H1 (cell line): Measurements from ENCODE around the gene THEMIS. TPM values are rescaled to one million over a fixed set of nuclear protein-coding genes. Genes with fewer than 3 reads are reported as not detected.
A peak's percentile ranks its signal among the peaks of the same experiment; 100 is the strongest.

ENCODE experiments used
- CTCF ChIA-PET: fragments of 300-600 bp; sonication (Branson Sonifier 250); formaldehyde crosslinking; loops from one replicate; lab custom pipeline; 2021; ENCODE audit not compliant: partially characterized antibody; lab: Charles Lee
- POLR2A ChIA-PET: fragments of 300-600 bp; sonication (Branson Sonifier 250); formaldehyde crosslinking; loops from one replicate; lab custom pipeline; 2021; ENCODE audit warnings: inconsistent platforms; ENCODE audit not compliant: partially characterized antibody; lab: Charles Lee
- DNase-seq, 2 experiments: peaks; one replicate each; pipeline versions ENCODE4 v3.0.0 to v3.0.0-alpha.2; 2010 to 2022; ENCODE audit warnings: low spot score in 2 of 2, low read depth in 1 of 2, mixed read lengths in 1 of 2
- FAIRE-seq: peaks from 2 replicates; lab custom pipeline; 2011; peaks lifted over from hg19 to GRCh38; lab: Jason Lieb, UNC
- H2AFZ ChIP-seq: 2 replicates; pipeline ENCODE4 v1.8.1; 2012; ENCODE audit warnings: low read length, inconsistent platforms
- H2AK5ac ChIP-seq: 2 replicates; pipeline ENCODE4 v1.6.1; 2013; ENCODE audit warnings: low read depth, low read length
- H2BK120ac ChIP-seq: replicated peaks from 2 replicates; pipeline ENCODE3; 2013; ENCODE audit warnings: low read depth, low read length, inconsistent platforms
- H2BK12ac ChIP-seq: 2 replicates; pipeline ENCODE4 v1.6.1; 2013; ENCODE audit warnings: low read depth, low read length
- H2BK15ac ChIP-seq: 2 replicates; pipeline ENCODE4 v1.6.1; 2013; ENCODE audit warnings: low read length
- H2BK20ac ChIP-seq: 2 replicates; pipeline ENCODE4 v1.6.1; 2013; ENCODE audit warnings: low read length
- H2BK5ac ChIP-seq: 2 replicates; pipeline ENCODE4 v1.6.1; 2013; ENCODE audit warnings: low read depth, low read length
- H3K14ac ChIP-seq: 2 replicates; pipeline ENCODE4 v1.6.1; 2013; ENCODE audit warnings: inconsistent platforms; ENCODE audit not compliant: insufficient read length
- H3K18ac ChIP-seq: 2 replicates; pipeline ENCODE4 v1.6.1; 2013; ENCODE audit warnings: low read length; ENCODE audit errors: extremely low read depth
- H3K23ac ChIP-seq: 2 replicates; pipeline ENCODE4 v1.6.1; 2013; ENCODE audit warnings: inconsistent platforms; ENCODE audit not compliant: insufficient read length
- H3K23me2 ChIP-seq: 2 replicates; pipeline ENCODE4 v1.6.1; 2013; ENCODE audit warnings: low read depth, low read length
- H3K27ac ChIP-seq: 2 replicates; pipeline ENCODE4 v1.6.1; 2011; ENCODE audit warnings: low read depth, low read length, inconsistent platforms
- H3K27me3 ChIP-seq, 4 experiments: replicated peaks in 1 of 4; 1 replicate in 1 of 4; 2 replicates in 3 of 4; pipeline versions ENCODE4 v1.6.1 to v1.8.1; 2011 to 2013; ENCODE audit warnings: low read length in 3 of 4, mild to moderate bottlenecking in 3 of 4, inconsistent platforms in 2 of 4, mixed read lengths in 2 of 4, moderate library complexity in 1 of 4; ENCODE audit not compliant: control insufficient read depth in 3 of 4, insufficient read depth in 3 of 4; ENCODE audit errors: extremely low read depth in 1 of 4
- H3K36me3 ChIP-seq, 4 experiments: 2 replicates each; pipeline versions ENCODE4 v1.6.1 to v1.8.1; 2011 to 2013; ENCODE audit warnings: mild to moderate bottlenecking in 4 of 4, low read length in 3 of 4, moderate library complexity in 2 of 4, control low read depth in 1 of 4, inconsistent platforms in 1 of 4; ENCODE audit not compliant: insufficient read depth in 4 of 4, control insufficient read depth in 2 of 4
- H3K4ac ChIP-seq: replicated peaks from 2 replicates; pipeline ENCODE3; 2013; ENCODE audit warnings: low read length, low read depth, mixed read lengths, inconsistent platforms; ENCODE audit not compliant: insufficient read length
- H3K4me1 ChIP-seq, 4 experiments: replicated peaks in 1 of 4; 1 replicate in 1 of 4; 2 replicates in 3 of 4; pipeline versions ENCODE4 v1.6.1 to v1.8.1; 2011 to 2013; ENCODE audit warnings: low read length in 3 of 4, inconsistent platforms in 2 of 4, mixed read lengths in 1 of 4; ENCODE audit not compliant: insufficient read depth in 4 of 4, control insufficient read depth in 3 of 4
- H3K4me2 ChIP-seq, 2 experiments: 2 replicates each; pipeline versions ENCODE4 v1.6.1 to v1.8.1; 2011 to 2013; ENCODE audit warnings: low read depth in 2 of 2, low read length in 2 of 2, control low read depth in 1 of 2, inconsistent platforms in 1 of 2, mild to moderate bottlenecking in 1 of 2; ENCODE audit not compliant: insufficient read depth in 1 of 2
- H3K4me3 ChIP-seq, 4 experiments: fragments of 200-600, 300-600 bp in 1 of 4; sonication (generic), shearing (Covaris generic), sonication (Bioruptor Twin) in 1 of 4; 2 replicates each; pipeline versions ENCODE4 v1.5.1 to v1.8.1; 2011 to 2016; ENCODE audit warnings: low read length in 4 of 4, low read depth in 3 of 4, control low read depth in 2 of 4, inconsistent platforms in 2 of 4, mild to moderate bottlenecking in 2 of 4, mixed read lengths in 1 of 4, moderate library complexity in 1 of 4; ENCODE audit not compliant: insufficient read depth in 2 of 4; ENCODE audit errors: extremely low read depth in 1 of 4
- H3K56ac ChIP-seq: replicated peaks from 2 replicates; pipeline ENCODE3; 2013; ENCODE audit warnings: low read depth, mild to moderate bottlenecking, mixed read lengths, low read length, inconsistent platforms; ENCODE audit not compliant: insufficient read length
- H3K79me1 ChIP-seq: 2 replicates; pipeline ENCODE4 v1.6.1; 2013; ENCODE audit warnings: low read depth, low read length, control low read depth
- H3K79me2 ChIP-seq, 2 experiments: 2 replicates each; pipeline versions ENCODE4 v1.6.1 to v1.8.1; 2012 to 2013; ENCODE audit warnings: low read length in 2 of 2, mild to moderate bottlenecking in 2 of 2, inconsistent platforms in 1 of 2; ENCODE audit not compliant: insufficient read depth in 2 of 2, control insufficient read depth in 1 of 2
- H3K9ac ChIP-seq, 4 experiments: replicated peaks in 1 of 4; 1 replicate in 1 of 4; 2 replicates in 3 of 4; pipeline versions ENCODE4 v1.6.1 to v1.8.1; 2011 to 2013; ENCODE audit warnings: low read depth in 3 of 4, low read length in 3 of 4, control low read depth in 2 of 4, mild to moderate bottlenecking in 2 of 4, moderate library complexity in 2 of 4, inconsistent platforms in 1 of 4; ENCODE audit errors: extremely low read depth in 1 of 4
- H3K9me3 ChIP-seq, 2 experiments: 2 replicates each; pipeline versions ENCODE4 v1.6.1 to v1.8.1; 2012 to 2013; ENCODE audit warnings: mild to moderate bottlenecking in 2 of 2, moderate library complexity in 2 of 2, control low read depth in 1 of 2, inconsistent platforms in 1 of 2, low read depth in 1 of 2, low read length in 1 of 2, mixed read lengths in 1 of 2; ENCODE audit not compliant: insufficient read depth in 2 of 2
- H4K20me1 ChIP-seq, 2 experiments: replicated peaks in 1 of 2; 2 replicates each; pipeline versions ENCODE3 to v1.8.1; 2011 to 2013; ENCODE audit warnings: inconsistent platforms in 2 of 2, low read length in 2 of 2, mild to moderate bottlenecking in 1 of 2; ENCODE audit not compliant: insufficient read depth in 2 of 2, control insufficient read depth in 1 of 2
- H4K5ac ChIP-seq: 2 replicates; pipeline ENCODE4 v1.6.1; 2013; ENCODE audit warnings: low read length, low read depth, mixed read lengths, inconsistent platforms; ENCODE audit not compliant: insufficient read length
- H4K8ac ChIP-seq: 2 replicates; pipeline ENCODE4 v1.8.0; 2013; ENCODE audit warnings: mild to moderate bottlenecking, moderate library complexity, low read length, inconsistent platforms; ENCODE audit not compliant: insufficient read depth; ENCODE audit errors: extremely low read depth
- H4K91ac ChIP-seq: replicated peaks from 2 replicates; pipeline ENCODE3; 2013; ENCODE audit warnings: low read length, mixed read lengths, inconsistent platforms; ENCODE audit not compliant: insufficient read length
- JUN ChIP-seq: IDR thresholded peaks from 2 replicates; pipeline ENCODE4 v1.6.1; 2011; ENCODE audit warnings: low read depth, mild to moderate bottlenecking, improper control_type of control experiment, low read length
- JUND ChIP-seq: IDR thresholded peaks from 2 replicates; pipeline ENCODE4 v1.6.1; 2011; ENCODE audit warnings: mild to moderate bottlenecking, improper control_type of control experiment, low read length
- RAD21 ChIP-seq, 2 experiments: IDR thresholded peaks in 1 of 2; conservative IDR thresholded peaks in 1 of 2; 2 replicates each; pipeline ENCODE4 v1.6.1; 2011; ENCODE audit warnings: low read depth in 2 of 2, low read length in 2 of 2, improper control_type of control experiment in 1 of 2, inconsistent platforms in 1 of 2, mild to moderate bottlenecking in 1 of 2, moderate library complexity in 1 of 2
- SIRT6 ChIP-seq: IDR thresholded peaks from one replicate; pipeline ENCODE4 v1.7.1; 2012; ENCODE audit warnings: low read length, inconsistent platforms
- SP4 ChIP-seq: IDR thresholded peaks from 2 replicates; pipeline ENCODE4 v1.6.1; 2012; ENCODE audit warnings: low read length, inconsistent platforms
- WGBS, 2 experiments: shearing (Covaris generic) in 1 of 2; methylation state at CpG; one replicate each; pipeline versions ENCODE4 v1.1.6 to v1.1.7; 2013 to 2015; ENCODE audit warnings: low lambda C conversion rate in 2 of 2, mixed read lengths in 2 of 2, inconsistent platforms in 1 of 2, low coverage in 1 of 2, missing lambda C conversion rate in 1 of 2; ENCODE audit not compliant: insufficient replicate concordance in 2 of 2, insufficient coverage in 1 of 2, insufficient read length in 1 of 2; ENCODE audit errors: extremely low coverage in 1 of 2, missing lambda C conversion rate in 1 of 2; 5-methylcytosine and 5-hydroxymethylcytosine counted together
- polyA plus RNA-seq, 7 experiments: library from polyadenylated mRNA; depleted of rRNA in 3 of 7; stranded (reverse) in 5 of 7; unstranded in 2 of 7; fragments of >200 nt in 5 of 7; fragments of 200-250 nt in 2 of 7; gene quantifications; 1 replicate in 5 of 7; 2 replicates in 1 of 7; 4 replicates in 1 of 7; pipeline versions ENCODE4 v1.2.1 to v1.2.3, GENCODE V29; 2011 to 2013; ENCODE audit warnings: missing spikeins in 2 of 7, mixed read lengths in 2 of 7
- total RNA-seq: library from RNA; stranded (reverse); fragmentation: NEBNext Ultra II Directional; extraction: Animal tissue kit (Norgen Biotek cat#: 25700); gene quantifications from 2 replicates; pipeline ENCODE4 v1.2.1, GENCODE V29; 2021
- TF ChIP-seq, protein P1 (sequence below), 3 experiments: IDR thresholded peaks; 1 replicate in 2 of 3; 2 replicates in 1 of 3; pipeline versions ENCODE4 v1.5.1 to v1.6.1; 2011; ENCODE audit warnings: low read length in 3 of 3, mild to moderate bottlenecking in 3 of 3, inconsistent platforms in 2 of 3, low read depth in 1 of 3, moderate library complexity in 1 of 3; ENCODE audit not compliant: insufficient read depth in 1 of 3; ENCODE audit errors: control extremely low read depth in 1 of 3

Gene THEMIS
- total and polyA plus RNA-seq, 2 of the 8 experiments (the other 6 are each of a cell fraction or from before 2014, with no cell fraction given): not detected

DNA sequence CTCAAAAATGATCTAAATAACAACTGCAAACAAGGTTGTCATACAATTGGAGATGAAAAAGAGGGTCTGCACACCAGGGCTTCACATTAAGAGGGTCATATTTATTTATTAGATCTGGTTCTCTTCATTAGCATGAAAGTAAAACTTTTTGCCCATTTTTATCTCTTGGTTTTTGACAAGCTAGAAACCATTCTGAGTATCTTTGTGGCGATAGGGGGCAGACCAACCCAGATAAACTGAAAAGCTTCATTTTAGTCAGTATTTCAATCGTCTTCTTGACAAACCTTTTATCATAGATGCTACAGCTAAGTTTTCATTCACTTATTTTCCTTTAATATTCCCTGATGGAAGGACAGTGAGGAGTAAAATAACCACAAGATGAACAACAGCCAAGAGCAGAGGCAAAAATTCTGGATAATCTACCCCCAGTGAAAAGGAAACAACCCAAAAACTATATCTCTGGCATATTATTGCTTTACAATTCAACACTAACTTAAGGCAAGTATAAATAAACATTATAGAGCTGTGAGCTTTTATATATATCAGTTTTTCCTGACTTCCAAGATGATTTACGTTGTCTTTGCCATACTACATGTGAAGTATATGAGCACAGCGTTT lies 45.2 kb downstream of the THEMIS start:
- Histone ChIP-seq H3K36me3 (no peaks in the 10 kb centered on the region), H3K23ac (no peak overlapping the region), H4K91ac (no peak overlapping the region), H3K4me2 (no peak overlapping the region), H3K18ac (no peak overlapping the region), H4K8ac (no peak overlapping the region), H3K4me3 (no peak overlapping the region), H2BK5ac (no peak overlapping the region), H3K79me2 (no peaks in the 10 kb centered on the region), H3K79me1 (no peaks in the 10 kb centered on the region), H3K9ac (no peak overlapping the region), H3K23me2 (no peaks in the 10 kb centered on the region), H2BK120ac (no peak overlapping the region), H3K4me1 (no peaks in the 10 kb centered on the region), H3K4ac (no peak overlapping the region), H2BK20ac (no peak overlapping the region), H3K27ac (no peak overlapping the region), H2AK5ac (no peak overlapping the region), H4K20me1 (no peaks in the 10 kb centered on the region), H3K56ac (no peak overlapping the region), H2AFZ (no peak overlapping the region), H2BK15ac (no peak overlapping the region), H4K5ac (no peak overlapping the region), H2BK12ac (no peak overlapping the region), H3K9me3 (no peaks in the 10 kb centered on the region), H3K14ac (no peak overlapping the region), H3K27me3 (peaks cover 0 to 1% (median 0%) of the 10 kb centered on the region in 4 experiments; a peak in 1 of 7 replicates)
- no peak for FAIRE-seq
- peak; percentile 69 to 72 for TF ChIP-seq RAD21 (IDR thresholded peaks at IDR 0.05 in 1 of 2, conservative IDR thresholded peaks at IDR 0.05 in 1 of 2; ENCODE audit: low read depth in 2 of 2, low read length in 2 of 2)
- no peak for TF ChIP-seq JUN
- no peak for TF ChIP-seq SP4
- no peak for TF ChIP-seq SIRT6
- TF ChIP-seq, protein P1, sequence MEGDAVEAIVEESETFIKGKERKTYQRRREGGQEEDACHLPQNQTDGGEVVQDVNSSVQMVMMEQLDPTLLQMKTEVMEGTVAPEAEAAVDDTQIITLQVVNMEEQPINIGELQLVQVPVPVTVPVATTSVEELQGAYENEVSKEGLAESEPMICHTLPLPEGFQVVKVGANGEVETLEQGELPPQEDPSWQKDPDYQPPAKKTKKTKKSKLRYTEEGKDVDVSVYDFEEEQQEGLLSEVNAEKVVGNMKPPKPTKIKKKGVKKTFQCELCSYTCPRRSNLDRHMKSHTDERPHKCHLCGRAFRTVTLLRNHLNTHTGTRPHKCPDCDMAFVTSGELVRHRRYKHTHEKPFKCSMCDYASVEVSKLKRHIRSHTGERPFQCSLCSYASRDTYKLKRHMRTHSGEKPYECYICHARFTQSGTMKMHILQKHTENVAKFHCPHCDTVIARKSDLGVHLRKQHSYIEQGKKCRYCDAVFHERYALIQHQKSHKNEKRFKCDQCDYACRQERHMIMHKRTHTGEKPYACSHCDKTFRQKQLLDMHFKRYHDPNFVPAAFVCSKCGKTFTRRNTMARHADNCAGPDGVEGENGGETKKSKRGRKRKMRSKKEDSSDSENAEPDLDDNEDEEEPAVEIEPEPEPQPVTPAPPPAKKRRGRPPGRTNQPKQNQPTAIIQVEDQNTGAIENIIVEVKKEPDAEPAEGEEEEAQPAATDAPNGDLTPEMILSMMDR (IDR thresholded peaks at IDR 0.05; ENCODE audit: control extremely low read depth in 1 of 3, insufficient read depth in 1 of 3, low read depth in 1 of 3, low read length in 3 of 3): peak in 2 of 3 experiments; percentile 23 to 48; a peak in 2 of 4 replicates
- TF ChIP-seq JUND: no peak
- 56% methylated on average over 4 of the region's 4 CpGs; no CpG with 5 or more reads in 1 of the 2 experiments for WGBS, 2 experiments
- ChIA-PET CTCF (interaction anchor here (0.6 to 4.2 kb wide), 45 partner anchors 9 to 869 kb away, joined by 3 to 27 read pairs (median 4); partner anchors contain the start of gene PTPRK), POLR2A (no interaction called here)
- no peak for DNase-seq
